IMR-90 (cell line): ENCODE measurements around the gene ABL2. TPM values are rescaled to one million over a fixed set of nuclear protein-coding genes. Genes with fewer than 3 reads are reported as not detected.

Source experiments
- MAZ ChIP-seq: IDR thresholded peaks from 2 replicates; pipeline ENCODE4 v1.6.1; 2012; ENCODE audit warnings: low read depth, mild to moderate bottlenecking, low read length, improper control_type of control experiment, moderate library complexity, borderline replicate concordance
- MXI1 ChIP-seq: IDR thresholded peaks from 2 replicates; pipeline ENCODE4 v1.6.1; 2012; ENCODE audit warnings: low read depth, mild to moderate bottlenecking, low read length, moderate library complexity, borderline replicate concordance
- SMC3 ChIP-seq: fragments of 150-350 bp; IDR thresholded peaks from 2 replicates; pipeline ENCODE4 v1.6.1; 2016; ENCODE audit warnings: low read depth, mild to moderate bottlenecking, antibody characterized with exemption, low read length, moderate library complexity
- polyA plus RNA-seq, 3 experiments: library from polyadenylated mRNA; depleted of rRNA; stranded (reverse); fragments of >200 nt; gene quantifications; 2 replicates each; pipeline ENCODE4 v1.2.3, GENCODE V29; 2012; ENCODE audit warnings: low replicate concordance in 1 of 3
- total RNA-seq: library from RNA; depleted of rRNA; stranded (reverse); fragments of >200 nt; gene quantifications from 2 replicates; pipeline ENCODE4 v1.2.3, GENCODE V29; 2012
- TF ChIP-seq, protein P1 (sequence below): conservative IDR thresholded peaks from 2 replicates; pipeline ENCODE4 v1.5.1; 2012; ENCODE audit warnings: mild to moderate bottlenecking, low read depth, low read length, improper control_type of control experiment

ABL2 gene
- total and polyA plus RNA-seq, 2 of the 4 experiments (the other 2 are of a cell fraction): 9.7 to 110 TPM

DNA sequence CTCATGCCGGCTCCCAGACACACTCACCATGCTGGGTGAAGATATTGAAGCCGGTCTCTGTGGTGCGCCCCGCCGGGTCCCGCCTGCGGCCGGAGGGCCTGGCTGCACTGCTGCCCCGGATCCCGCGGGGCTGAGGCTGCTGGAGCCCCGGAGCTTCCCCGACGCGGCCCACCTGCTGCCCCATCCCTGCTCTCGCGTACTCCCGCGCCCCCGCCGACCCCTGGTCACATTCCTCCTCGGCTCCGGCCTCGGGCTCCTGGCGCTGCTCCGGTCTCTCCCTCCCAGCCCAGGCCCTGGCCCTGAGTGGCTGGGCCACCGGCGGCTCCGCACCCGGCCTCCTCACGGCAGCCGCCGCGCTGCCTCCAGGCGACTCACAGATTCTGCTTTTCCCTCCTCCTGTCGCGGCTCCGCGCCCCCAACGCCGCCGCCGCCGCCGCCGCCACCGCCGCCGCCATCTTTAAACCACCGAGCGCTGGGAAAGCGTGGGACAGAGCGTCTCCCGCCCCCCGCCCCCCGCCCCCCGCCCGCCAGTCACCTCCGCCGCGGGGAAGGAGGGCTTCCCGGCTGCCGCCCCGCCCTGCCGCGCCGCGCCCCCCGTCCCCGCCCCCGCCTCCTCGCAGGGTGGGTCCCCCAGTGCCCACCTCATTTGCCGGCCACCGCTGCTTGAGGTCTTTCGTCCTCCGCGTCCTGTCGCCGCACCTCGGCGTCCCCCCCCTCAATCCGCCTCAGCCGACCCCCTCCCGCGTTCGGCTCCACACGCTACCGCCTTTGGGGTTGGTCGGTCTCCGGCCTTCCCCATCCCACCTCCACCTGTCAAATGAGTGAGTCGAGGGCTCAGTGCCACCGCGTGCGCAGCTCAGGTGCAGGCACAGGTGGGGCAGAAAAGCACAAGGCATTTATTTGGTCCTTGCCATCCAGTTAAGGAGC is at the start of gene ABL2 (continued):
- TF ChIP-seq, protein P1, sequence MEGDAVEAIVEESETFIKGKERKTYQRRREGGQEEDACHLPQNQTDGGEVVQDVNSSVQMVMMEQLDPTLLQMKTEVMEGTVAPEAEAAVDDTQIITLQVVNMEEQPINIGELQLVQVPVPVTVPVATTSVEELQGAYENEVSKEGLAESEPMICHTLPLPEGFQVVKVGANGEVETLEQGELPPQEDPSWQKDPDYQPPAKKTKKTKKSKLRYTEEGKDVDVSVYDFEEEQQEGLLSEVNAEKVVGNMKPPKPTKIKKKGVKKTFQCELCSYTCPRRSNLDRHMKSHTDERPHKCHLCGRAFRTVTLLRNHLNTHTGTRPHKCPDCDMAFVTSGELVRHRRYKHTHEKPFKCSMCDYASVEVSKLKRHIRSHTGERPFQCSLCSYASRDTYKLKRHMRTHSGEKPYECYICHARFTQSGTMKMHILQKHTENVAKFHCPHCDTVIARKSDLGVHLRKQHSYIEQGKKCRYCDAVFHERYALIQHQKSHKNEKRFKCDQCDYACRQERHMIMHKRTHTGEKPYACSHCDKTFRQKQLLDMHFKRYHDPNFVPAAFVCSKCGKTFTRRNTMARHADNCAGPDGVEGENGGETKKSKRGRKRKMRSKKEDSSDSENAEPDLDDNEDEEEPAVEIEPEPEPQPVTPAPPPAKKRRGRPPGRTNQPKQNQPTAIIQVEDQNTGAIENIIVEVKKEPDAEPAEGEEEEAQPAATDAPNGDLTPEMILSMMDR: no peak
- TF ChIP-seq MXI1 (no peak), SMC3 (no peak), MAZ (no peak)
